RWPE2 (cell line): ENCODE data around the gene PPCDC.

Experiments used
- ATAC-seq: fragments of 200-7000 bp; cut with Tn5 transposase; 3 replicates; pipeline ENCODE4 v1.9.1; 2021; ENCODE audit warnings: low read depth
- DNase-seq: peaks from one replicate; pipeline ENCODE4 v3.0.0-alpha.2; 2020; ENCODE audit warnings: low spot score
- H3K27ac ChIP-seq: fragments of 450-650 bp; 2 replicates; pipeline ENCODE4 v1.5.1; 2017; ENCODE audit warnings: mild to moderate bottlenecking; ENCODE audit not compliant: poor library complexity, severe bottlenecking
- H3K27me3 ChIP-seq: fragments of 250-450 bp; sonication (Bioruptor Pico); 2 replicates; pipeline ENCODE4 v1.5.1; 2021; ENCODE audit warnings: mild to moderate bottlenecking, moderate library complexity; ENCODE audit not compliant: insufficient read depth, poor library complexity, severe bottlenecking
- H3K36me3 ChIP-seq: fragments of 250-450 bp; sonication (Bioruptor Pico); 2 replicates; pipeline ENCODE4 v1.5.1; 2020; ENCODE audit warnings: low read depth, mild to moderate bottlenecking, moderate library complexity
- H3K4me1 ChIP-seq: fragments of 250-450 bp; sonication (Bioruptor Pico); 2 replicates; pipeline ENCODE4 v1.5.1; 2021; ENCODE audit warnings: mild to moderate bottlenecking, moderate library complexity; ENCODE audit not compliant: insufficient read depth, poor library complexity, severe bottlenecking
- H3K4me3 ChIP-seq: fragments of 250-450 bp; sonication (Bioruptor Pico); 2 replicates; pipeline ENCODE4 v1.5.1; 2021; ENCODE audit warnings: mild to moderate bottlenecking, moderate library complexity; ENCODE audit not compliant: severe bottlenecking
- H3K9me3 ChIP-seq: fragments of 250-450 bp; sonication (Bioruptor Pico); 2 replicates; pipeline ENCODE4 v1.5.1; 2021; ENCODE audit warnings: mild to moderate bottlenecking, moderate library complexity; ENCODE audit not compliant: severe bottlenecking
- CTCF ChIP-seq: fragments of 450-650 bp; IDR thresholded peaks from one replicate; pipeline ENCODE4 v1.5.1; 2017; ENCODE audit warnings: mild to moderate bottlenecking, moderate library complexity; ENCODE audit not compliant: poor library complexity, severe bottlenecking

PPCDC gene

GRCh38 chr15:75023872-75024636, 664 bp downstream of the PPCDC start:
- Histone ChIP-seq H3K4me1 (peaks cover 8% of the 10 kb centered on the region), H3K36me3 (no peaks in the 10 kb centered on the region), H3K27me3 (no peaks in the 10 kb centered on the region), H3K27ac (peak overlapping the region; percentile 49), H3K4me3 (peak overlapping the region; percentile 90), H3K9me3 (no peaks in the 10 kb centered on the region)
- peak; percentile 8; the same call in 1 of the 3 replicates for ATAC-seq
- no peak for DNase-seq
- no peak for TF ChIP-seq CTCF

- 0 out of 2 replicates have a peak, but pooled peaks cover 1% of the 10 kb centered on the region for H3K36me3 ChIP-seq
- H3K27ac ChIP-seq = peak overlapping the region; percentile 0
- peaks cover 15% of the 10 kb centered on the region for H3K4me1 ChIP-seq
- no peak for TF ChIP-seq CTCF
- H3K9me3 ChIP-seq = no peaks in the 10 kb centered on the region
- DNase-seq (no peak), ATAC-seq (no peak)
- H3K4me3 ChIP-seq = no peak overlapping the region
- no peaks in the 10 kb centered on the region for H3K27me3 ChIP-seq
These were observed 1.7 kb downstream of the PPCDC start for GRCh38 chr15:75025107-75025506.

GRCh38 chr15:75025548-75026260, 2.3 kb downstream of the PPCDC start:
- H3K4me1 ChIP-seq = peaks cover 18% of the 10 kb centered on the region
- no peaks in the 10 kb centered on the region for H3K27me3 ChIP-seq
- DNase-seq (no peak), ATAC-seq (no peak)
- peak overlapping the region; percentile 0 for H3K27ac ChIP-seq
- no peak overlapping the region for H3K4me3 ChIP-seq
- 0 out of 2 replicates have a peak, but pooled peaks cover 4% of the 10 kb centered on the region for H3K36me3 ChIP-seq
- no peaks in the 10 kb centered on the region for H3K9me3 ChIP-seq
- no peak for TF ChIP-seq CTCF

- ATAC-seq = no peak
- peaks cover 28% of the 10 kb centered on the region for H3K4me1 ChIP-seq
- H3K4me3 ChIP-seq = no peak overlapping the region
- no peak for TF ChIP-seq CTCF
- DNase-seq = no peak
- H3K9me3 ChIP-seq = no peaks in the 10 kb centered on the region
- H3K36me3 ChIP-seq = 0 out of 2 replicates have a peak, but pooled peaks cover 4% of the 10 kb centered on the region
- H3K27me3 ChIP-seq = no peaks in the 10 kb centered on the region
- no peak overlapping the region for H3K27ac ChIP-seq
These were observed 4.2 kb downstream of the PPCDC start for GRCh38 chr15:75027551-75027950.
